8988T (cell line): Measurements from ENCODE around the gene FBXL22.
"Not testable (repeated sequence)": the region's sequence is repeated elsewhere in the genome, so short reads cannot be mapped to it uniquely, and the experiment has no call there.

Experiments used
- DNase-seq: peaks from one replicate; pipeline ENCODE4 v3.0.0; 2011

The FBXL22 gene

GRCh38 chr15:63617627-63618026 lies 20.4 kb downstream of the FBXL22 start:
- not testable (repeated sequence) for DNase-seq

DNA sequence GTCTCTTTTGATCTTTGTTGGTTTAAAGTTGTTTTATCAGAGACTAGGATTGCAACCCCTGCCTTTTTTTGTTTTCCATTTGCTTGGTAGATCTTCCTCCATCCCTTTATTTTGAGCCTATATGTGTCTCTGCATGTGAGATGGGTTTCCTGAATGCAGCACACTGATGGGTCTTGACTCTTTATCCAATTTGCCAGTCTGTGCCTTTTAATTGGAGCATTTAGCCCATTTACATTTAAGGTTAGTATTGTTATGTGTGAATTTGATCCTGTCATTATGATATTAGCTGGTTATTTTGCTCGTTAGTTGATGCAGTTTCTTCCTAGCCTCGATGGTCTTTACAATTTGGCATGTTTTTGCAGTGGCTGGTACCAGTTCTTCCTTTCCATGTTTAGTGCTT lies 23.6 kb downstream of the FBXL22 start:
- not testable (repeated sequence) for DNase-seq

GRCh38 chr15:63623232-63623969 lies 26.2 kb downstream of the FBXL22 start:
- DNase-seq: no peak

GRCh38 chr15:63626955-63627354 lies 29.8 kb downstream of the FBXL22 start:
- DNase-seq: no peak

GRCh38 chr15:63628123-63628822 lies 31.1 kb downstream of the FBXL22 start:
- DNase-seq: no peak

DNA sequence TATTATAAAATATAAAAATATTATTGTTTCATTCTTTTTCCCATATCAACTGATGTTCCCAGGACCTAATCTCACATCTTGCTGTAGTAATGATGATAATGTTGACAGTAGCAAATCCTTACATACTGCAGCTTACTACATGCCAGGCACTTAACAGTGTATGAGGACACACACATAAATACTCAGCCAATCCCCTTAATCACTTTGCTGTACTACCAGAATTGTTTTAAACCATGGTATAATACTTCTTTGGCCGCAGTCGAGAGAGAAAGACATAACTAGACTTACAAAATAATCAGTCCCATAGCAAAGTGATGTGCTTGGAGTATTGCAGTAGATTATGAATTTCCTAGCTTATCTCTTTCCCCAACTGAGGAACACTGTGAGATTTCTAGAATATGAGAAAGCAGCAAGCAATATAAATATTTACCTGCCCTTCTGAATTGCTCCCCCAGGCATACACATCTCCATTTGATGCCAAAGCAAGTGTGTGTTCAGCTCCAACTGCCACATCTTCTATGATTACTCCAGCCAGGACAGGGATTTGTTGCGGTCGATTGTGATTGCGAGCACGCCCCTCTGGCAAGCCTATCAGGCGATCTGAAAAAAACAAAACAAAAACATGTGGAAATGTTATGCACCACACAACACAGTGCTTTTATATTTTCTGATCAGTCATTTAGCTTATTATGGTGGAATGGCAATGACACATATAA lies 33.0 kb downstream of the FBXL22 start:
- no peak for DNase-seq

DNA sequence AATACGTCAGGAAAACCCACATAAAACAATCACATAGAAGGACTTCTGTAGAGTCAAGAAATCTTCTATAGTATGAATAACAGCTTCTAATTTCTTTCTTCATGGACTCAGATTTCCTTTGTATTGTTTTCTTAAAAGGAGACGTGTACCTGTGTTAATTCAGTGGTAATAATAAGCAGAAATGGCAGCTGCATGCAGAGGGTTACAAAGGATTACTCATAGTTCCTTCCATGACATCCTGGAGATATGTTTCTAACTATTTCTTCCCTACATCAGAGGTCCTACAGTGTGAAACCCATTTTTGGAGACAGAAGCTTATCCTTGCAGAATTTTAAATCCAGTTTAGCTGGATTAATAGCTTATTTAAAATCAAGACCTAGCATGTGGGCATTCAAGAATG lies 36.1 kb downstream of the FBXL22 start:
- no peak for DNase-seq

DNA sequence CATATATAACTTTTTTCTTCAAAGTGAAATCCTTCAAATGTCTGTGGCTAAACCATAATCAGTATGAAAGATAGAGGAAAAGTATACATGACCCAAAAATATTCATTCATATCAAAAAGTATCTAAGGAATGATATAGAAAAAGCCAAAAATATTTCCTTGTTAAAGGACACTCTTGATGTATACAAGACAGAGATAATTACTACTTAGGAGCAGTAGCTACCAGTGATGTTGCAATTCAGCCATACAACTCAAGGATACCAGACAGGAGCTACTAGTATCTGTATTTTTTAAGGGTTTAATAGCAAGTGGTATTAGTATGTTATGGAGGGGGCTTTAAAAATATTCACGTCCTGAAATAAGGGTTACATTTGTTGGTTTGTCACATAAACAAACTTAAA lies 37.0 kb downstream of the FBXL22 start:
- DNase-seq: no peak

GRCh38 chr15:63636518-63637061 lies 39.4 kb downstream of the FBXL22 start:
- DNase-seq: no peak

DNA sequence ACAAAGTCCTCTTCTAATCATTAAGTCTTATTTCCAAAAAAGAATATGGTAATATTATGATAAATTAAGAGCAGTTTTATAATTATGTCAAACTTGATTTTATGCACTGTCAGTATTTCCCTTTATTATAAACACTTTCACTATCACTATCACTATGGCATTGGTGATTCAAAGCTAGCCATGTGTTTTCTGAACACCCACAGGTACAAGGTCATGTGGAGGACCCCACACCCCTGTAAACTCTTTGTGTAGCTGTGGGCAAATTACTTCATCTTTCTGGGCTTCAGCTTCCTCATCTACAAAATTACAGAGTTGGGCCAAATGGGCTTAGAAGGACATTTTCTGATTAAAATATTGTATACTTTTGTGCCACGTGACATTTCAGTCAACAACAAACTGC lies 41.7 kb downstream of the FBXL22 start:
- no peak for DNase-seq

- no peak for DNase-seq
These were observed 43.0 kb downstream of the FBXL22 start for GRCh38 chr15:63640146-63640545.
